Osteocyte (in vitro differentiated cells): ENCODE measurements around the gene CLCNKB. TPM values are rescaled to one million over a fixed set of nuclear protein-coding genes. Genes with fewer than 3 reads are reported as not detected.
A peak's percentile ranks its signal among the peaks of the same experiment; 100 is the strongest.
"Not testable (repeated sequence)": the region's sequence is repeated elsewhere in the genome, so short reads cannot be mapped to it uniquely, and the experiment has no call there.

Experiments used
- DNase-seq: peaks from one replicate; pipeline ENCODE4 v3.0.0; 2021; ENCODE audit warnings: mixed read lengths; ENCODE audit not compliant: unreplicated experiment; ENCODE audit errors: extremely low spot score
- H3K27ac Mint-ChIP-seq: one replicate; pipeline ENCODE4 v1.8.0; 2021; ENCODE audit warnings: mild to moderate bottlenecking, mixed read lengths; ENCODE audit not compliant: unreplicated experiment
- H3K27me3 Mint-ChIP-seq: one replicate; pipeline ENCODE4 v1.8.0; 2021; ENCODE audit warnings: mixed read lengths; ENCODE audit not compliant: unreplicated experiment
- H3K36me3 Mint-ChIP-seq: one replicate; pipeline ENCODE4 v1.8.0; 2021; ENCODE audit warnings: mixed read lengths; ENCODE audit not compliant: unreplicated experiment
- H3K4me1 Mint-ChIP-seq: one replicate; pipeline ENCODE4 v1.8.0; 2021; ENCODE audit warnings: mixed read lengths; ENCODE audit not compliant: unreplicated experiment
- H3K4me3 Mint-ChIP-seq: one replicate; pipeline ENCODE4 v1.8.0; 2021; ENCODE audit warnings: mild to moderate bottlenecking, moderate library complexity, mixed read lengths; ENCODE audit not compliant: unreplicated experiment
- H3K9me3 Mint-ChIP-seq: one replicate; pipeline ENCODE4 v1.8.0; 2021; ENCODE audit warnings: mixed read lengths; ENCODE audit not compliant: unreplicated experiment
- CTCF ChIP-seq: fragments of 200-600 bp; sonication (generic); IDR thresholded peaks from 2 replicates; pipeline ENCODE4 v1.5.0; 2021; ENCODE audit warnings: antibody characterized with exemption, mild to moderate bottlenecking, moderate library complexity
- total RNA-seq: library from RNA; stranded (reverse); gene quantifications from 2 replicates; pipeline ENCODE4 v1.2.1, GENCODE V29; 2021

CLCNKB gene
- total RNA-seq, 1 donor from 2014 or later: not detected

DNA sequence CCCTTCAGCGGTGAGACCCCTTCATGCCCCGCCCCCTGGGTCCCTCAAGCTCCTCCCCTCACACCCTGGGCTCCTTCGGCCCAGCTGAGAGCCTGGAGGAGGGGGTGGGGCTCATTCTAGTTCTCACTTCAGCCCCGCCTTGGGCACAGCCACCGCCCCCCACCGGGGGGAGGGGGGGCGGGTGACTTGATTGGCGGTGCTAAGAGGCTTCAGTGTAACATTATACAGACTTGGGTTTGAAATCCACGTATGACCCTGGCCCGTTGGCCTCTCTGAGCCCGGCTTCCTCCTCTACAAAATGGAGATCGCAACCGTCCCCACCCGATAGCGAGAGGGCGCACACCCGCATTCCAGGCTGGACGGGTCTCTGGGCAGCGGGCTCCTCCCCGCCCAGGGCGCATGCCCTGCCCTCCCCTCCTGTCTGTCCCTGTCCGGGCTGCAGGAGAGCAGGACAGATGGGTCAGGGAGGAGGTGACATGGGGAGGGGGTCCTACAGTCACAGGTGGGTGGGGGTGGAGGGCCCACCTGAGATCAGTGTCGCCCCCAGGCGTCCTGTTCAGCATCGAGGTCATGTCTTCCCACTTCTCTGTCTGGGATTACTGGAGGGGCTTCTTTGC is 5.1 kb downstream of the CLCNKB start:
- Mint-ChIP-seq H3K4me3 (peak overlapping the region; percentile 62), H3K27ac (no peak overlapping the region), H3K36me3 (no peaks in the 10 kb centered on the region), H3K9me3 (no peaks in the 10 kb centered on the region), H3K4me1 (peaks cover 6% of the 10 kb centered on the region), H3K27me3 (no peaks in the 10 kb centered on the region)
- peak; percentile 19 for TF ChIP-seq CTCF
- no peak for DNase-seq

- no peak for DNase-seq
- Mint-ChIP-seq H3K27me3 (no peaks in the 10 kb centered on the region), H3K36me3 (no peaks in the 10 kb centered on the region), H3K27ac (no peak overlapping the region), H3K4me1 (peaks cover 6% of the 10 kb centered on the region), H3K4me3 (no peak overlapping the region), H3K9me3 (no peaks in the 10 kb centered on the region)
- TF ChIP-seq CTCF: no peak
These were observed 6.7 kb downstream of the CLCNKB start for GRCh38 chr1:16050328-16050727.

DNA sequence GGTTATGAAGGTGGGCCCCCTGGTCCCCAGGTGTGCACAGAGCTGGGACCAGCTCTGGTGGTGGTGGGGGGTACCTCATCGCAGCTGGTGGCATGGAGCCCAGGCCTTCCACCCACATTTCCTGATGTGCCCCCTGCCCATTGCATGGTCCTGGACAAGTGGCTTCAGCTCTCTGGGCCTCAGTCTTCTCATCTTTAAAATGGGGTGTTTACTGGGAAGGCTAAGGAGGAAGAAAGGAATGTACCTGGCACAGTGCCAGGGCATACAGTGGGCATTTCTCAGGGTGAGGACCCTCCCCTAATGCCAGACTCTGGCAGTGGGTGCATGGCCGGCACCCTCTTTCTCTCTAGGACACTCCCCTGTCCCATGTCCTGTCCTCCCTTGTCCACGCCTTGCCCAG is 7.5 kb downstream of the CLCNKB start:
- Mint-ChIP-seq H3K27me3 (no peaks in the 10 kb centered on the region), H3K27ac (no peak overlapping the region), H3K4me1 (peaks cover 9% of the 10 kb centered on the region)

DNA sequence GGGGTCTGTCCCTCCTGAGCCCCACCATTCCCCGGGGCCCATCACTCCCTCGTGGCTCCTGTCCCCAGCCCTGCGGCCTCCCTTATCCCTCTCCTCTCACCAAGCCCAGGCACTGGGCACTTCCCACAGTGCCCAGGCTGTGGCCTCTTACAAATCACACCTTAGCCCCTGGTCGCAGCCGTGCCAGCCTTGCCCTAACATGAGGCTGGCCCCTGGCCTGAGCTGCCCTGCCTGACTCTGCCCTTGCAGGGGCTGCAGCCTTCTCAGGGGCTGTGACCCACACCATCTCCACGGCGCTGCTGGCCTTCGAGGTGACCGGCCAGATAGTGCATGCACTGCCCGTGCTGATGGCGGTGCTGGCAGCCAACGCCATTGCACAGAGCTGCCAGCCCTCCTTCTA is 8.4 kb downstream of the CLCNKB start:
- not testable (repeated sequence) for H3K36me3 Mint-ChIP-seq, DNase-seq, H3K27me3 Mint-ChIP-seq, H3K9me3 Mint-ChIP-seq, H3K27ac Mint-ChIP-seq, H3K4me3 Mint-ChIP-seq
- peaks cover 12% of the 10 kb centered on the region for H3K4me1 Mint-ChIP-seq

More for the DNA sequence above, 7.5 kb downstream of the CLCNKB start:
- H3K9me3 Mint-ChIP-seq: no peaks in the 10 kb centered on the region
- H3K4me3 Mint-ChIP-seq: no peak overlapping the region
- TF ChIP-seq CTCF: no peak
- no peak for DNase-seq
- H3K36me3 Mint-ChIP-seq: no peaks in the 10 kb centered on the region

DNA sequence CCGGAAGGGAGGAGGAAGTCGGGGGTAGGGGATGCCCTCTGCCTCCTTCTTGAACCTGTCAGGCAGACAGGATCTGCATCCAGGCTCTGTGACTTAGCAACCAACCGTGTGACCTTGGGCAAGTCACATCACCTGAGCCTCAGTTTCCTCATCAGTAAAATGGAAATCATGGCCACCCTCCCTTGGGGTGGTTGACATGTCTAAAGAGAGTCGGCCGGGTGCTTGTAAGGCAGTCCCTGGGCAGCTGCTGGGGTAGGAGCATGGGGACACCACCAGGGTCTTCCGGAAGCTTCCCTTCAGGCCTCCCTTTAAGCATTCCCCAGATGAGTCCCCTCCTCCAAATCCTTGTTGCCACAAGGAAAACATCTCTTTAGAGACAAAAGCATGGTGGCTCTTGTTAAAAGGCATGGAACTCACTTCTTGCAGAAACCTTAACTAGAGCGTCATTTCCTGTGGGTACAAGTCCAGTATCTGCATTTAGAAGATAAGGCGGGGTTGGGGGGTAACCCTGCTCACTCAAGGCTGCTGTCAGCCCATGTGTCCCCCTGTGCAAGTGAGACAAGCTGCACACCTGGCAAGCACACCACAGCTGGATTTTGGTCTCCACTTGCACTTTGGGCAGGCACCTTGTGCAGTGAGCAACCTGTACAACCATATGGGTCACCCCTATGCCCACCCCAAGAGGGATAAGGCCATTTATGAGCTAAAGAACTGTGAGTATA is 10.4 kb downstream of the CLCNKB start:
- H3K27ac Mint-ChIP-seq: no peak overlapping the region
- no peaks in the 10 kb centered on the region for H3K36me3 Mint-ChIP-seq
- peaks cover 12% of the 10 kb centered on the region for H3K4me1 Mint-ChIP-seq
- no peak overlapping the region for H3K4me3 Mint-ChIP-seq
- DNase-seq: no peak
- no peaks in the 10 kb centered on the region for H3K9me3 Mint-ChIP-seq
- no peaks in the 10 kb centered on the region for H3K27me3 Mint-ChIP-seq
- no peak for TF ChIP-seq CTCF
